ENCODE results near the gene ZBTB18. TPM values are rescaled to one million over a fixed set of nuclear protein-coding genes. Genes with fewer than 3 reads are reported as not detected.

The ZBTB18 gene
- total and polyA plus RNA-seq, 2 of the 4 experiments (the other 2 are of a cell fraction), result 10.0 to 16.0 TPM

DNA sequence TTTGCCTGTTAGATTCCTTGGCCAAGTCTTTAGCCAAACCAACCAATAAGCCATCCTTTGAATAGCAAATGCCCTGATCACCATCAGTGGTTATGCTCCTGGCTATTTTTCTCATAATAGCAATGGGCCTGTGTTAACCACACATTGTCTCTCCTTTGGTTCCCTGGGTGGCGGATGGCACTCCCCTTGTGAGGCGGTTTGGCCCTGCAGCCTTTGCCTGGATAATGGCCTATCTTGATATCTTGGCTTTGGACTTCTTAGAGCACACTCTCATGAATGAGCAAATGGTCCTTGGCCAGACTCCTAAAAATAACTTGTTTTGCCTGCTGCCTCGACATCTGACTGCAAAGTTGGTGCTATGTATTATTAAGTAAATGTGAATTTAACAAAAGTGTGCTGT lies 22.4 kb upstream of the ZBTB18 start:
- Histone ChIP-seq H3K9me3 (ENCODE audit: control insufficient read depth, insufficient read depth, low read length) (no peaks in the 10 kb centered on the region), H2AK5ac (ENCODE audit: low read depth, low read length) (no peak overlapping the region), H3K4me1 (ENCODE audit: control insufficient read depth, insufficient read depth, low read length) (no peaks in the 10 kb centered on the region), H2BK120ac (ENCODE audit: low read depth, low read length) (no peak overlapping the region), H2BK5ac (ENCODE audit: low read depth, low read length, poor library complexity, severe bottlenecking) (no peak overlapping the region), H4K5ac (ENCODE audit: low read depth, low read length) (no peak overlapping the region), H3K23ac (ENCODE audit: low read depth, low read length) (no peak overlapping the region), H3K14ac (replicated peaks; ENCODE audit: low read depth, low read length) (no peak overlapping the region), H3K4ac (ENCODE audit: low read depth, low read length) (no peak overlapping the region), H2AK9ac (replicated peaks; ENCODE audit: low read depth, low read length, poor library complexity) (no peak overlapping the region), H2AFZ (replicated peaks; ENCODE audit: low read length, poor library complexity) (no peak overlapping the region), H2BK20ac (ENCODE audit: low read depth, low read length) (no peak overlapping the region), H3K27me3 (ENCODE audit: control insufficient read depth, insufficient read depth, low read length) (peaks cover 20% of the 10 kb centered on the region), H3K18ac (ENCODE audit: low read depth, low read length) (no peak overlapping the region), H3K56ac (ENCODE audit: extremely low read depth, insufficient read depth, low read length) (no peak overlapping the region), H3K36me3 (ENCODE audit: control insufficient read depth, insufficient read depth, low read length) (no peaks in the 10 kb centered on the region), H3K9ac (ENCODE audit: low read depth, low read length) (no peak overlapping the region), H4K8ac (ENCODE audit: low read depth in 2 of 2, low read length in 2 of 2) (no peak overlapping the region), H3K4me3 (ENCODE audit: insufficient read depth, low read depth, low read length) (no peak overlapping the region), H3K9me1 (ENCODE audit: insufficient read depth, low read length) (no peaks in the 10 kb centered on the region), H4K20me1 (ENCODE audit: insufficient read depth, low read length) (no peaks in the 10 kb centered on the region), H4K91ac (ENCODE audit: insufficient read depth, low read depth, low read length) (no peak overlapping the region), H3K27ac (ENCODE audit: insufficient read depth, low read length) (no peak overlapping the region), H3K79me1 (ENCODE audit: low read depth in 1 of 2, low read length in 2 of 2) (no peaks in the 10 kb centered on the region), H2BK15ac (ENCODE audit: low read depth, low read length) (no peak overlapping the region), H3K4me2 (ENCODE audit: low read depth, low read length) (no peak overlapping the region)
- ChIA-PET CTCF (interaction anchor here (0.6 kb wide), 1 partner anchor 19 kb away, joined by 4 read pairs; no protein-coding TSS in a partner anchor), POLR2A (ENCODE audit: unreplicated experiment) (no interaction called here)
- BruUV-seq (replicated peaks), result no TSS peak
- in situ Hi-C loops (cut with MboI; ENCODE audit: low sequenced_read_pairs) (no loop called here), dilution Hi-C loops (cut with HindIII; ENCODE audit: low sequenced_read_pairs, unreplicated experiment) (no loop called here), intact Hi-C loops (cut with micrococcal nuclease) (no loop called here)
- ATAC-seq (ENCODE audit: low read depth), result no peak
- 95% methylated on average over 2 of the region's 3 CpGs; no CpG with 5 or more reads in 1 of the 2 experiments for WGBS, 2 experiments (ENCODE audit: extremely low coverage in 2 of 2, insufficient read length in 1 of 2)
- DNase-seq, result no peak
- TF ChIP-seq CHD1 (IDR thresholded peaks at IDR 0.05; ENCODE audit: low read depth, low read length) (no peak), CTCF (conservative IDR thresholded peaks at IDR 0.05; ENCODE audit: low read depth, low read length) (no peak), POLR2A (IDR thresholded peaks at IDR 0.05; ENCODE audit: low read depth, low read length) (no peak), SMC3 (IDR thresholded peaks at IDR 0.05; ENCODE audit: low read depth, low read length) (no peak), MAFK (IDR thresholded peaks at IDR 0.05; ENCODE audit: low read depth, low read length) (no peak), NFE2L2 (IDR thresholded peaks at IDR 0.05; ENCODE audit: low read depth, low read length) (no peak)

Data from IMR-90 (cell line).